ENCODE results near the gene ARRDC5.

The ARRDC5 gene

GRCh38 chr19:4929186-4929585 lies 26.5 kb upstream of the ARRDC5 start:
- peaks cover 3% of the 10 kb centered on the region; the same call in 1 of the 2 replicates for H4K20me1 ChIP-seq (ENCODE audit: low read depth, low read length)
- peaks cover 45% of the 10 kb centered on the region for H3K79me2 ChIP-seq (ENCODE audit: insufficient read depth, low read length)
- no peak overlapping the region for H2AFZ ChIP-seq (ENCODE audit: low read depth, low read length, severe bottlenecking)
- H3K27me3 ChIP-seq (ENCODE audit: low read length) = no peaks in the 10 kb centered on the region
- H3K4me3 ChIP-seq (ENCODE audit: insufficient read depth, low read length, poor library complexity, severe bottlenecking) = no peak overlapping the region
- H3K36me3 ChIP-seq (ENCODE audit: low read length) = 0 out of 2 replicates have a peak, but pooled peaks cover 5% of the 10 kb centered on the region
- no peaks in the 10 kb centered on the region for H3F3A ChIP-seq (ENCODE audit: insufficient read depth)
- H3K4me2 ChIP-seq (ENCODE audit: low read depth, low read length, poor library complexity, severe bottlenecking) = no peak overlapping the region
- H3K27ac ChIP-seq (ENCODE audit: low read depth, low read length) = no peak overlapping the region
- H3K9me3 ChIP-seq (ENCODE audit: insufficient read depth, low read length) = no peaks in the 10 kb centered on the region
- TF ChIP-seq CTCF (IDR thresholded peaks at IDR 0.05; ENCODE audit: insufficient read depth, low read length, poor library complexity, severe bottlenecking) (no peak), EZH2phosphoT487 (conservative IDR thresholded peaks at IDR 0.05; ENCODE audit: low read length) (no peak)
- no peaks in the 10 kb centered on the region for H3K9me2 ChIP-seq (replicated peaks; ENCODE audit: insufficient read depth, low read length)
- no peak overlapping the region for H3K9ac ChIP-seq (ENCODE audit: low read length)

GRCh38 chr19:4923276-4923747 lies 20.6 kb upstream of the ARRDC5 start:
- Histone ChIP-seq H3K9ac (ENCODE audit: low read length) (no peak overlapping the region), H3F3A (ENCODE audit: insufficient read depth) (no peaks in the 10 kb centered on the region), H2AFZ (ENCODE audit: low read depth, low read length, severe bottlenecking) (no peak overlapping the region), H3K36me3 (ENCODE audit: low read length) (no peaks in the 10 kb centered on the region), H3K9me2 (replicated peaks; ENCODE audit: insufficient read depth, low read length) (no peaks in the 10 kb centered on the region), H3K9me3 (ENCODE audit: insufficient read depth, low read length) (no peaks in the 10 kb centered on the region), H3K27me3 (ENCODE audit: low read length) (no peaks in the 10 kb centered on the region), H3K79me2 (ENCODE audit: insufficient read depth, low read length) (peaks cover 93% of the 10 kb centered on the region), H4K20me1 (ENCODE audit: low read depth, low read length) (peaks cover 3% of the 10 kb centered on the region; the same call in 1 of the 2 replicates), H3K4me2 (ENCODE audit: low read depth, low read length, poor library complexity, severe bottlenecking) (no peak overlapping the region), H3K4me3 (ENCODE audit: insufficient read depth, low read length, poor library complexity, severe bottlenecking) (no peak overlapping the region), H3K27ac (ENCODE audit: low read depth, low read length) (no peak overlapping the region)
- TF ChIP-seq EZH2phosphoT487 (conservative IDR thresholded peaks at IDR 0.05; ENCODE audit: low read length) (no peak), CTCF (IDR thresholded peaks at IDR 0.05; ENCODE audit: insufficient read depth, low read length, poor library complexity, severe bottlenecking) (no peak)

GRCh38 chr19:4922530-4923275 lies 20.0 kb upstream of the ARRDC5 start:
- Histone ChIP-seq H3K36me3 (ENCODE audit: low read length) (no peaks in the 10 kb centered on the region), H3K79me2 (ENCODE audit: insufficient read depth, low read length) (peaks cover 91% of the 10 kb centered on the region), H3K9ac (ENCODE audit: low read length) (no peak overlapping the region), H2AFZ (ENCODE audit: low read depth, low read length, severe bottlenecking) (no peak overlapping the region), H3F3A (ENCODE audit: insufficient read depth) (no peaks in the 10 kb centered on the region), H3K4me3 (ENCODE audit: insufficient read depth, low read length, poor library complexity, severe bottlenecking) (no peak overlapping the region), H3K4me2 (ENCODE audit: low read depth, low read length, poor library complexity, severe bottlenecking) (no peak overlapping the region), H3K27ac (ENCODE audit: low read depth, low read length) (no peak overlapping the region), H4K20me1 (ENCODE audit: low read depth, low read length) (peaks cover 3% of the 10 kb centered on the region; the same call in 1 of the 2 replicates), H3K27me3 (ENCODE audit: low read length) (no peaks in the 10 kb centered on the region), H3K9me2 (replicated peaks; ENCODE audit: insufficient read depth, low read length) (no peaks in the 10 kb centered on the region), H3K9me3 (ENCODE audit: insufficient read depth, low read length) (no peaks in the 10 kb centered on the region)
- TF ChIP-seq EZH2phosphoT487 (conservative IDR thresholded peaks at IDR 0.05; ENCODE audit: low read length) (no peak), CTCF (IDR thresholded peaks at IDR 0.05; ENCODE audit: insufficient read depth, low read length, poor library complexity, severe bottlenecking) (no peak)
